ENCODE results near the gene CCDC91. TPM values are rescaled to one million over a fixed set of nuclear protein-coding genes. Genes with fewer than 3 reads are reported as not detected.
"Not testable (repeated sequence)": the region's sequence is repeated elsewhere in the genome, so short reads cannot be mapped to it uniquely, and the experiment has no call there.

Gene CCDC91
- total RNA-seq, 1 experiment from 2014 or later: 35.6 TPM

GRCh38 chr12:28172434-28173030, 17.7 kb upstream of the CCDC91 start:
- no peak overlapping the region for H3K27ac ChIP-seq
- DNase-seq (ENCODE audit: low read depth in 1 of 2, low spot score in 2 of 2): peak; percentile 38 to 47
- no peaks in the 10 kb centered on the region for H3K27me3 ChIP-seq (replicated peaks)
- no peaks in the 10 kb centered on the region for H3K9me3 ChIP-seq (replicated peaks)
- H3K36me3 ChIP-seq: no peaks in the 10 kb centered on the region
- H3K4me1 ChIP-seq (replicated peaks): no peaks in the 10 kb centered on the region
- H3K4me3 ChIP-seq: no peak overlapping the region

GRCh38 chr12:28173440-28173839, 16.8 kb upstream of the CCDC91 start:
- H3K27me3 ChIP-seq (replicated peaks): no peaks in the 10 kb centered on the region
- no peaks in the 10 kb centered on the region for H3K4me1 ChIP-seq (replicated peaks)
- no peak for DNase-seq (ENCODE audit: low read depth in 1 of 2, low spot score in 2 of 2)
- no peaks in the 10 kb centered on the region for H3K9me3 ChIP-seq (replicated peaks)
- H3K27ac ChIP-seq: no peak overlapping the region
- H3K36me3 ChIP-seq: no peaks in the 10 kb centered on the region
- H3K4me3 ChIP-seq: no peak overlapping the region

- DNase-seq (ENCODE audit: low read depth in 1 of 2, low spot score in 2 of 2): no peak
- no peaks in the 10 kb centered on the region for H3K36me3 ChIP-seq
Observed at GRCh38 chr12:28175098-28175589, 15.1 kb upstream of the CCDC91 start.

GRCh38 chr12:28176295-28176694, 14.0 kb upstream of the CCDC91 start:
- DNase-seq (ENCODE audit: low read depth in 1 of 2, low spot score in 2 of 2): no peak
- no peaks in the 10 kb centered on the region for H3K36me3 ChIP-seq

More at GRCh38 chr12:28175098-28175589, 15.1 kb upstream of the CCDC91 start:
- H3K27me3 ChIP-seq (replicated peaks): no peaks in the 10 kb centered on the region
- H3K27ac ChIP-seq: no peak overlapping the region
- H3K4me3 ChIP-seq: no peak overlapping the region
- no peaks in the 10 kb centered on the region for H3K9me3 ChIP-seq (replicated peaks)
- H3K4me1 ChIP-seq (replicated peaks): no peaks in the 10 kb centered on the region

GRCh38 chr12:28177461-28177860, 12.8 kb upstream of the CCDC91 start:
- no peak for DNase-seq (ENCODE audit: low read depth in 1 of 2, low spot score in 2 of 2)
- no peaks in the 10 kb centered on the region for H3K36me3 ChIP-seq
- no peaks in the 10 kb centered on the region for H3K9me3 ChIP-seq (replicated peaks)
- no peaks in the 10 kb centered on the region for H3K27me3 ChIP-seq (replicated peaks)
- no peak overlapping the region for H3K4me3 ChIP-seq
- H3K4me1 ChIP-seq (replicated peaks): no peaks in the 10 kb centered on the region
- H3K27ac ChIP-seq: no peak overlapping the region

More at GRCh38 chr12:28176295-28176694, 14.0 kb upstream of the CCDC91 start:
- no peaks in the 10 kb centered on the region for H3K4me1 ChIP-seq (replicated peaks)
- no peaks in the 10 kb centered on the region for H3K27me3 ChIP-seq (replicated peaks)
- no peak overlapping the region for H3K4me3 ChIP-seq
- no peaks in the 10 kb centered on the region for H3K9me3 ChIP-seq (replicated peaks)
- no peak overlapping the region for H3K27ac ChIP-seq

GRCh38 chr12:28177905-28178304, 12.4 kb upstream of the CCDC91 start:
- Histone ChIP-seq H3K27ac (no peak overlapping the region), H3K9me3 (replicated peaks) (no peaks in the 10 kb centered on the region), H3K4me3 (no peak overlapping the region), H3K27me3 (replicated peaks) (no peaks in the 10 kb centered on the region), H3K36me3 (no peaks in the 10 kb centered on the region), H3K4me1 (replicated peaks) (no peaks in the 10 kb centered on the region)
- no peak for DNase-seq (ENCODE audit: low read depth in 1 of 2, low spot score in 2 of 2)

- Histone ChIP-seq H3K27me3 (replicated peaks) (no peaks in the 10 kb centered on the region), H3K9me3 (replicated peaks) (no peaks in the 10 kb centered on the region), H3K4me1 (replicated peaks) (no peaks in the 10 kb centered on the region), H3K27ac (no peak overlapping the region), H3K36me3 (no peaks in the 10 kb centered on the region), H3K4me3 (no peak overlapping the region)
- no peak for DNase-seq (ENCODE audit: low read depth in 1 of 2, low spot score in 2 of 2)
Observed at GRCh38 chr12:28178775-28179174, 11.5 kb upstream of the CCDC91 start.

- Histone ChIP-seq H3K36me3 (no peaks in the 10 kb centered on the region), H3K27me3 (replicated peaks) (no peaks in the 10 kb centered on the region), H3K9me3 (replicated peaks) (no peaks in the 10 kb centered on the region), H3K4me1 (replicated peaks) (no peaks in the 10 kb centered on the region), H3K27ac (no peak overlapping the region), H3K4me3 (no peak overlapping the region)
- no peak for DNase-seq (ENCODE audit: low read depth in 1 of 2, low spot score in 2 of 2)
Observed at GRCh38 chr12:28180786-28181185, 9.5 kb upstream of the CCDC91 start.

- Histone ChIP-seq H3K4me3 (no peak overlapping the region), H3K27me3 (replicated peaks) (no peaks in the 10 kb centered on the region), H3K36me3 (no peaks in the 10 kb centered on the region), H3K27ac (no peak overlapping the region), H3K4me1 (replicated peaks) (no peaks in the 10 kb centered on the region; the same call in 1 of the 2 replicates), H3K9me3 (replicated peaks) (no peaks in the 10 kb centered on the region)
- no peak for DNase-seq (ENCODE audit: low read depth in 1 of 2, low spot score in 2 of 2)
Observed at GRCh38 chr12:28184375-28184774, 5.9 kb upstream of the CCDC91 start.

GRCh38 chr12:28186500-28186899, 3.8 kb upstream of the CCDC91 start:
- H3K9me3 ChIP-seq (replicated peaks): no peaks in the 10 kb centered on the region
- H3K4me1 ChIP-seq (replicated peaks): peaks cover 13% of the 10 kb centered on the region
- no peaks in the 10 kb centered on the region for H3K27me3 ChIP-seq (replicated peaks)
- H3K36me3 ChIP-seq: peaks cover 4% of the 10 kb centered on the region
- no peak overlapping the region for H3K27ac ChIP-seq
- no peak for DNase-seq (ENCODE audit: low read depth in 1 of 2, low spot score in 2 of 2)
- H3K4me3 ChIP-seq: no peak overlapping the region

- peak overlapping the region; percentile 94 for H3K27ac ChIP-seq
- H3K36me3 ChIP-seq: peaks cover 4% of the 10 kb centered on the region
- peaks cover 16% of the 10 kb centered on the region for H3K4me1 ChIP-seq (replicated peaks)
- H3K9me3 ChIP-seq (replicated peaks): no peaks in the 10 kb centered on the region
- H3K4me3 ChIP-seq: peak overlapping the region; percentile 86
- no peaks in the 10 kb centered on the region for H3K27me3 ChIP-seq (replicated peaks)
- DNase-seq (ENCODE audit: low read depth in 1 of 2, low spot score in 2 of 2): no peak
Observed at GRCh38 chr12:28189784-28190320, 404 bp upstream of the CCDC91 start.

GRCh38 chr12:28191051-28192048, 1.1 kb downstream of the CCDC91 start:
- DNase-seq (ENCODE audit: low read depth in 1 of 2, low spot score in 2 of 2): no peak
- Histone ChIP-seq H3K4me3 (peak overlapping the region; percentile 86), H3K27me3 (replicated peaks) (no peaks in the 10 kb centered on the region), H3K9me3 (replicated peaks) (no peaks in the 10 kb centered on the region), H3K27ac (peak overlapping the region; percentile 94), H3K4me1 (replicated peaks) (peaks cover 16% of the 10 kb centered on the region), H3K36me3 (peaks cover 4% of the 10 kb centered on the region)

GRCh38 chr12:28192125-28192524, 1.9 kb downstream of the CCDC91 start:
- Histone ChIP-seq H3K36me3 (peaks cover 4% of the 10 kb centered on the region), H3K9me3 (replicated peaks) (no peaks in the 10 kb centered on the region), H3K27ac (no peak overlapping the region), H3K4me3 (no peak overlapping the region), H3K27me3 (replicated peaks) (no peaks in the 10 kb centered on the region), H3K4me1 (replicated peaks) (peaks cover 16% of the 10 kb centered on the region)
- no peak for DNase-seq (ENCODE audit: low read depth in 1 of 2, low spot score in 2 of 2)

- not testable (repeated sequence) for H3K9me3 ChIP-seq (replicated peaks); DNase-seq (ENCODE audit: low read depth in 1 of 2, low spot score in 2 of 2); H3K27me3 ChIP-seq (replicated peaks); H3K36me3 ChIP-seq; H3K4me3 ChIP-seq; H3K27ac ChIP-seq
- H3K4me1 ChIP-seq (replicated peaks): peaks cover 14% of the 10 kb centered on the region
Observed at GRCh38 chr12:28194621-28195020, 4.4 kb downstream of the CCDC91 start.
